Endodermal cell (in vitro differentiated cells): ENCODE data around the gene MERTK. TPM values are rescaled to one million over a fixed set of nuclear protein-coding genes. Genes with fewer than 3 reads are reported as not detected.

ENCODE experiments used
- DNase-seq: peaks from one replicate; pipeline ENCODE4 v3.0.0-alpha.2; 2017
- H3K27ac ChIP-seq: 2 replicates; pipeline ENCODE4 v1.5.1; 2013; ENCODE audit warnings: mild to moderate bottlenecking, low read depth, low read length, moderate library complexity
- H3K27me3 ChIP-seq: 2 replicates; pipeline ENCODE4 v1.6.1; 2013; ENCODE audit warnings: mild to moderate bottlenecking, low read length, moderate library complexity; ENCODE audit not compliant: insufficient read depth, control insufficient read depth, poor library complexity, severe bottlenecking
- H3K36me3 ChIP-seq: 2 replicates; pipeline ENCODE4 v1.7.0; 2013; ENCODE audit warnings: mild to moderate bottlenecking, low read length, moderate library complexity; ENCODE audit not compliant: control insufficient read depth, insufficient read depth
- H3K4me1 ChIP-seq: one replicate; pipeline ENCODE4 v1.7.0; 2013; ENCODE audit warnings: low read length; ENCODE audit not compliant: control insufficient read depth, insufficient read depth
- H3K4me3 ChIP-seq: 2 replicates; pipeline ENCODE4 v1.5.1; 2013; ENCODE audit warnings: mild to moderate bottlenecking, low read length, moderate library complexity
- H3K9ac ChIP-seq: 2 replicates; pipeline ENCODE4 v1.6.1; 2013; ENCODE audit warnings: mild to moderate bottlenecking, low read length, moderate library complexity; ENCODE audit not compliant: poor library complexity, severe bottlenecking; ENCODE audit errors: extremely low read depth
- H3K9me3 ChIP-seq: 2 replicates; pipeline ENCODE4 v1.6.1; 2013; ENCODE audit warnings: mild to moderate bottlenecking, low read length, moderate library complexity; ENCODE audit not compliant: control insufficient read depth
- H3K27ac Mint-ChIP-seq: 2 replicates; pipeline ENCODE4 v1.8.0; 2020; ENCODE audit warnings: mixed read lengths
- H3K27me3 Mint-ChIP-seq: 2 replicates; pipeline ENCODE4 v1.8.0; 2021; ENCODE audit warnings: mild to moderate bottlenecking, mixed read lengths; ENCODE audit not compliant: insufficient read depth
- H3K36me3 Mint-ChIP-seq: 2 replicates; pipeline ENCODE4 v1.8.0; 2020; ENCODE audit warnings: low read depth, mixed read lengths
- H3K4me1 Mint-ChIP-seq: 2 replicates; pipeline ENCODE4 v1.8.0; 2020; ENCODE audit warnings: mixed read lengths
- H3K4me3 Mint-ChIP-seq: 2 replicates; pipeline ENCODE4 v1.8.0; 2020; ENCODE audit warnings: mild to moderate bottlenecking, moderate library complexity, mixed read lengths
- H3K9me3 Mint-ChIP-seq: 2 replicates; pipeline ENCODE4 v1.8.0; 2020; ENCODE audit warnings: mild to moderate bottlenecking, mixed read lengths
- WGBS, 2 experiments: methylation state at CpG; one replicate each; pipeline versions ENCODE4 v1.1.5 to v1.1.7; 2013; ENCODE audit warnings: missing lambda C conversion rate in 2 of 2, mixed read lengths in 1 of 2; ENCODE audit not compliant: insufficient coverage in 1 of 2, insufficient read length in 1 of 2; 5-methylcytosine and 5-hydroxymethylcytosine counted together
- total RNA-seq, 2 donors: library from RNA; stranded (reverse); fragmentation: NEBNext Ultra II Directional in 1 of 2; extraction: Animal tissue kit (Norgen Biotek cat#: 25700) in 1 of 2; gene quantifications; 2 replicates in 1 of 2; 3 replicates in 1 of 2; pipeline ENCODE4 v1.2.1, GENCODE V29; 2021
- TF ChIP-seq, protein P1 (sequence below): fragments of 200-600 bp; sonication (generic); conservative IDR thresholded peaks from 2 replicates; pipeline ENCODE4 v1.5.0; 2021; ENCODE audit warnings: antibody characterized with exemption, mild to moderate bottlenecking

Gene MERTK
- total RNA-seq, 2 donors from 2014 or later: 22.3 to 36.6 TPM

DNA sequence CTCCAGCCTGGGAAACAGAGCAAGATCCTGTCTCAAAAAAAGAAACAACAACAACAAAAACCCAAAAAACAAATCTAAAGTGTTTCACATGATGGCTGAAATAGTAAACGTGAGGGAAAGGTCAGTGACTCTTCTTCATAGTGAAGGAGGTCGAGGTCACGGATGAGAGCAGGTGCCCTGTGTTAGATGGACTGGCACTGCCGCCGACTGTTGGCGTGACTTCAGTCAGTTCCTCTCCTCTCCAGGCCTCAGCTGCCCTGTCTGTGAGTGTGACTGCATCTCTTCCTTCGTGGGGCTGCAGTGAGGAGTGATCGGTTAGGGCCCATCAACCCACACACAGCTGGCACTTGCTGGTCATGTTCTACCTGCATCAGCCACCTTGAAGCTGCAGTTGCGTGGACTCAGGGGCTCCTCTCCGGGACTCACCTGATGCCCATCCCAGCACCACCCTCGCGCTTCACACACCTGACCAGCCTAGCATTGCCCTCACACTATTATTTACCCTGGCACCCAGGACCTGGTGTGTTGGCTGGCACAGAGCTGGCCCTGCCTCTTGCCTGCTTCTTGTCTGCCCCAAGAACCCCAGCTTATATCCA lies 126.6 kb downstream of the MERTK start:
- Mint-ChIP-seq H3K9me3 (peaks cover 4% of the 10 kb centered on the region), H3K27ac (peak overlapping the region; percentile 14), H3K27me3 (no peaks in the 10 kb centered on the region), H3K4me1 (peaks cover 27% of the 10 kb centered on the region), H3K4me3 (no peak overlapping the region), H3K36me3 (peaks cover 74% of the 10 kb centered on the region)
- Histone ChIP-seq H3K36me3 (peaks cover 90% of the 10 kb centered on the region), H3K27me3 (no peaks in the 10 kb centered on the region), H3K4me3 (no peak overlapping the region), H3K9me3 (peaks cover 10% of the 10 kb centered on the region), H3K27ac (no peak overlapping the region), H3K9ac (no peak overlapping the region), H3K4me1 (no peaks in the 10 kb centered on the region)
- TF ChIP-seq, protein P1, sequence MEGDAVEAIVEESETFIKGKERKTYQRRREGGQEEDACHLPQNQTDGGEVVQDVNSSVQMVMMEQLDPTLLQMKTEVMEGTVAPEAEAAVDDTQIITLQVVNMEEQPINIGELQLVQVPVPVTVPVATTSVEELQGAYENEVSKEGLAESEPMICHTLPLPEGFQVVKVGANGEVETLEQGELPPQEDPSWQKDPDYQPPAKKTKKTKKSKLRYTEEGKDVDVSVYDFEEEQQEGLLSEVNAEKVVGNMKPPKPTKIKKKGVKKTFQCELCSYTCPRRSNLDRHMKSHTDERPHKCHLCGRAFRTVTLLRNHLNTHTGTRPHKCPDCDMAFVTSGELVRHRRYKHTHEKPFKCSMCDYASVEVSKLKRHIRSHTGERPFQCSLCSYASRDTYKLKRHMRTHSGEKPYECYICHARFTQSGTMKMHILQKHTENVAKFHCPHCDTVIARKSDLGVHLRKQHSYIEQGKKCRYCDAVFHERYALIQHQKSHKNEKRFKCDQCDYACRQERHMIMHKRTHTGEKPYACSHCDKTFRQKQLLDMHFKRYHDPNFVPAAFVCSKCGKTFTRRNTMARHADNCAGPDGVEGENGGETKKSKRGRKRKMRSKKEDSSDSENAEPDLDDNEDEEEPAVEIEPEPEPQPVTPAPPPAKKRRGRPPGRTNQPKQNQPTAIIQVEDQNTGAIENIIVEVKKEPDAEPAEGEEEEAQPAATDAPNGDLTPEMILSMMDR: no peak
- no peak for DNase-seq
- 95 to 100% methylated on average over 5 to 12 of the region's 12 CpGs for WGBS, 2 experiments

- Histone ChIP-seq H3K27me3 (no peaks in the 10 kb centered on the region), H3K4me3 (no peak overlapping the region), H3K4me1 (no peaks in the 10 kb centered on the region), H3K9ac (no peak overlapping the region), H3K27ac (no peak overlapping the region), H3K9me3 (peaks cover 12% of the 10 kb centered on the region), H3K36me3 (peaks cover 78% of the 10 kb centered on the region)
- Mint-ChIP-seq H3K9me3 (peaks cover 6% of the 10 kb centered on the region), H3K27ac (peak overlapping the region; percentile 14), H3K36me3 (peaks cover 71% of the 10 kb centered on the region), H3K4me3 (no peak overlapping the region), H3K27me3 (no peaks in the 10 kb centered on the region), H3K4me1 (peaks cover 17% of the 10 kb centered on the region)
- WGBS, 2 experiments: 96 to 97% methylated on average over 6 to 8 of the region's 8 CpGs
- TF ChIP-seq, protein P1: no peak
- DNase-seq: no peak
These were observed 128.1 kb downstream of the MERTK start for GRCh38 chr2:112026509-112026908.

DNA sequence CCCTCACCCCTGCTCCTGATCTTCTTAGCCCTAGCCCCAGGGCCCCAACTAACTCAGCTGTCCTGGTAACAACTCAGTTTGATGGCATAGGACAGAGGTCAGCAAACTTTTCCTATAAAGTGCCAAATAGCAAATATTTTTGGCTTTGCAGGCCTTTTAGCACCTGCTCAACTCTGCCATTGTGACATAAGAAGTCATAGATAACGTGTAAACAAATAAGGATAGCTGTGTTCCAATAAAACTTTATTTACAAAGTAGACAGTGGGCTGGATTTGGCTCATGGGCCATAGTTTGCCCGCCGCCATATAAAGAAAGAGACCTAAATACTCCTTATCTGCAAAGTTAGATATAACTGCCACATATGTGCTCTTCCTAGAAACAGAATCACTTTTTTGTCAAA lies 129.4 kb downstream of the MERTK start:
- no peak overlapping the region for H3K4me3 ChIP-seq
- H3K4me1 Mint-ChIP-seq: peaks cover 25% of the 10 kb centered on the region
- TF ChIP-seq, protein P1: no peak
- no peaks in the 10 kb centered on the region for H3K27me3 ChIP-seq
- peaks cover 6% of the 10 kb centered on the region for H3K9me3 Mint-ChIP-seq
- H3K27ac Mint-ChIP-seq: no peak overlapping the region
- peaks cover 12% of the 10 kb centered on the region for H3K9me3 ChIP-seq
- peaks cover 65% of the 10 kb centered on the region for H3K36me3 ChIP-seq
- no peak overlapping the region for H3K4me3 Mint-ChIP-seq
- no peaks in the 10 kb centered on the region for H3K4me1 ChIP-seq
- DNase-seq: no peak
- no peak overlapping the region for H3K9ac ChIP-seq
- H3K27me3 Mint-ChIP-seq: no peaks in the 10 kb centered on the region
- WGBS, 2 experiments: 90 to 94% methylated on average over 2 to 3 of the region's 3 CpGs
- H3K36me3 Mint-ChIP-seq: peaks cover 58% of the 10 kb centered on the region
- no peak overlapping the region for H3K27ac ChIP-seq
